ENCODE results near the gene FBN3. TPM values are rescaled to one million over a fixed set of nuclear protein-coding genes. Genes with fewer than 3 reads are reported as not detected.

FBN3 gene
- total and polyA plus RNA-seq, 8 donors, result 0.08 to 0.55 TPM; not detected in 6

- Histone ChIP-seq H3K27ac (no peak overlapping the region), H3K9me3 (no peaks in the 10 kb centered on the region), H3K4me3 (no peak overlapping the region), H3K4me1 (no peaks in the 10 kb centered on the region), H3K27me3 (peaks cover 0 to 1% (median 0%) of the 10 kb centered on the region in 3 donors), H3K36me3 (no peaks in the 10 kb centered on the region)
- TF ChIP-seq EP300 (IDR thresholded peaks at IDR 0.05) (no peak), POLR2A (IDR thresholded peaks at IDR 0.05) (no peak), POLR2AphosphoS5 (IDR thresholded peaks at IDR 0.05) (no peak)
- TF ChIP-seq, protein P1, sequence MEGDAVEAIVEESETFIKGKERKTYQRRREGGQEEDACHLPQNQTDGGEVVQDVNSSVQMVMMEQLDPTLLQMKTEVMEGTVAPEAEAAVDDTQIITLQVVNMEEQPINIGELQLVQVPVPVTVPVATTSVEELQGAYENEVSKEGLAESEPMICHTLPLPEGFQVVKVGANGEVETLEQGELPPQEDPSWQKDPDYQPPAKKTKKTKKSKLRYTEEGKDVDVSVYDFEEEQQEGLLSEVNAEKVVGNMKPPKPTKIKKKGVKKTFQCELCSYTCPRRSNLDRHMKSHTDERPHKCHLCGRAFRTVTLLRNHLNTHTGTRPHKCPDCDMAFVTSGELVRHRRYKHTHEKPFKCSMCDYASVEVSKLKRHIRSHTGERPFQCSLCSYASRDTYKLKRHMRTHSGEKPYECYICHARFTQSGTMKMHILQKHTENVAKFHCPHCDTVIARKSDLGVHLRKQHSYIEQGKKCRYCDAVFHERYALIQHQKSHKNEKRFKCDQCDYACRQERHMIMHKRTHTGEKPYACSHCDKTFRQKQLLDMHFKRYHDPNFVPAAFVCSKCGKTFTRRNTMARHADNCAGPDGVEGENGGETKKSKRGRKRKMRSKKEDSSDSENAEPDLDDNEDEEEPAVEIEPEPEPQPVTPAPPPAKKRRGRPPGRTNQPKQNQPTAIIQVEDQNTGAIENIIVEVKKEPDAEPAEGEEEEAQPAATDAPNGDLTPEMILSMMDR (IDR thresholded peaks at IDR 0.05), result no peak
- intact Hi-C loops (cut with DNase I; ENCODE audit: low total_unique reads), result no loop called here
- DNase-seq, result no peak
- 64 to 75% (median 71%) methylated on average over 26 of the region's 26 CpGs for WGBS, 5 donors
Measured at GRCh38 chr19:8120636-8121480, 28.5 kb downstream of the FBN3 start.

DNA sequence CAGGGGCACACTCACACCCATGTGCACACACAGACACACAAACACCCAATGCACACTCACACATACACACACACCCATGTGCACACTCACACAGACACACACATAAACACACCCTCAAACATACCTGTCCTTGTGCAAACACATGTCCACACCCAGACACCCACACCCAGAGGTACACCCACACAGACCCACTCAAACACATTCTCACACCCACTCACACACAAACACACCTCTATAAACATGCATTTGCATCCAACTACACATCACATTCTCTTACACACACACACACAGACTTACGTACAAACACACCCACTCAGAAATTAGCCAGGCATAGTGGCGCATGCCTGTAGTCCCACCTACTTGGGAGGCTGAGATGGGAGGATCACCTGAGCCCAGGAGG is 31.4 kb downstream of the FBN3 start:
- H3K27ac ChIP-seq, result no peak overlapping the region
- no peaks in the 10 kb centered on the region for H3K27me3 ChIP-seq
- TF ChIP-seq, protein P1 (IDR thresholded peaks at IDR 0.05), result no peak
- TF ChIP-seq POLR2A (IDR thresholded peaks at IDR 0.05) (no peak), EP300 (IDR thresholded peaks at IDR 0.05) (no peak), POLR2AphosphoS5 (IDR thresholded peaks at IDR 0.05) (no peak)
- H3K9me3 ChIP-seq, result no peaks in the 10 kb centered on the region
- intact Hi-C loops (cut with DNase I; ENCODE audit: low total_unique reads), result no loop called here
- WGBS, 5 donors, result 88 to 93% (median 91%) methylated on average over 2 of the region's 2 CpGs
- no peaks in the 10 kb centered on the region for H3K4me1 ChIP-seq
- H3K4me3 ChIP-seq, result no peak overlapping the region
- H3K36me3 ChIP-seq, result no peaks in the 10 kb centered on the region
- no peak for DNase-seq

DNA sequence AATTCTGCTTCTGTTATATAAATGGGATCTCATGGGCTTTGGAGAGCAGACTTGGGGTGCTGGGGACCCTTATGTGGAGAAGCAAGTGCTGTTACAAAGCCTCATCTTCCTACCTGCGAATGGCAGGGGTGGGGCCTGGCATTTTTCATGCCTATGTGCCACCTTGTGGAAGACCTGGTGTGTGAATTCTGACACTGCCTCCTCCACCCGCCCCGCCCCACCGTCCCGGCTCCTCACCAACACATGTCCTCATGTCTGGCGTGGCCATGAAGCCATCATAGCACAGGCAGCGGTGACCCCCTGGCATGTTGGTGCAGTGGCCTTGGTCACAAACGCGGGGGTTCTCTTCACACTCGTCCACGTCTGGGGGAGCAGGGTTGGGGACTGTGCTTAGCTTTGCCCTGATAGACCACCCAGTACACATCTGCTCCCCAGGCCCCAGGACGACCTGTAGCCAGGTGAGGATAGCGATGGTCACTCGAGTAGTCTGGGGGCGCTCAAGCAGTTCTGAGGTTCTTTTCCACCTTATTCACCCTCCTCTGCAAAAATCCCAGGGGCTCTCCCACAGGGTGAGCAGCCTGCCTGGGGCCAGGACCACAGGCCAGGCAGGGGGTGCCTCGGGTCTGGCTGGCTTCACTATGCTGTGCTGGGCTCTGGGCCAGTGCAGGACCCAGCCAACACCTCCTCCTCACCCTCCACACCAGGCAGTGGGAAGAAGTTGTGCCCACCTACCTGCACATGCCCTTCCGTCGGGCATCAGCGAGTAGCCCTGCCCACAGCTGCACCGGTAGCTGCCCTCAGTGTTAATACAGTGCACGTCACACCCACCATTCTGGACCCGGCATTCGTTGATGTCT is 32.7 kb downstream of the FBN3 start:
- H3K27me3 ChIP-seq, result no peaks in the 10 kb centered on the region
- intact Hi-C loops (cut with DNase I; ENCODE audit: low total_unique reads), result no loop called here
- no peaks in the 10 kb centered on the region for H3K4me1 ChIP-seq
- TF ChIP-seq, protein P1 (IDR thresholded peaks at IDR 0.05), result no peak
- TF ChIP-seq EP300 (IDR thresholded peaks at IDR 0.05) (no peak), POLR2AphosphoS5 (IDR thresholded peaks at IDR 0.05) (no peak), POLR2A (IDR thresholded peaks at IDR 0.05) (no peak)
- WGBS, 5 donors, result 70 to 79% (median 77%) methylated on average over 19 to 23 of the region's 23 CpGs
- no peak overlapping the region for H3K4me3 ChIP-seq
- no peak for DNase-seq
- H3K9me3 ChIP-seq, result no peaks in the 10 kb centered on the region
- H3K36me3 ChIP-seq, result no peaks in the 10 kb centered on the region
- H3K27ac ChIP-seq, result no peak overlapping the region

DNA sequence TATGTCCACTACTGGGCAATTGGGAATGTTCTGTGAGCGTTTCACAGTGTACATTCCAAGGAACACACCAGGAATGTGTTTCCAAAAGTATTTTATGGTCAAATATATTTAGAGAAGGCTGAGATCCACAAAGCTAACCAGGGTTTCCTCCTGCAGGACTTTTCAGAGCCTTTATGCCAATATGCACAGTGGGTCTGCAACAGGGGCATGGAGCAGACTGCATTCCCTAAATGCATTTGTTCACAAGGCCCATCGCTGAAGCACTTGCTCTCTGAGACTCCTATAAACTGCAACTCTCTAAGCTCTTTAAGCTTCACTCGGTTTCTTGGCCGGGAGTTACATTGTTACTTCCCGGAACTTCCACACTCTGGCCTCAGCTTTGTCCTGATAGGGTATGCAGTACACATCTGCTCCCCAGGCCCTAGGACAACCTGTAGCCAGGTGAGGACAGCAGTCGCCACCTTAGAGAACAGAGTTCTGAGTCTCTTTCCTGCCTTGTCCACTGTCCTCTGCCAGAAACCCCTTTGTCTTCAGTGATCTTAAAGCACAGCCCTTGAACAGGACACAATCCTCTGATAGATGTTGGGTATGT is 33.5 kb downstream of the FBN3 start:
- intact Hi-C loops (cut with DNase I; ENCODE audit: low total_unique reads), result no loop called here
- TF ChIP-seq, protein P1 (IDR thresholded peaks at IDR 0.05), result no peak
- TF ChIP-seq POLR2A (IDR thresholded peaks at IDR 0.05) (no peak), POLR2AphosphoS5 (IDR thresholded peaks at IDR 0.05) (no peak), EP300 (IDR thresholded peaks at IDR 0.05) (no peak)
- H3K27me3 ChIP-seq, result peaks cover 0 to 4% (median 0%) of the 10 kb centered on the region in 3 donors
- H3K4me1 ChIP-seq, result no peaks in the 10 kb centered on the region
- no peak overlapping the region for H3K27ac ChIP-seq
- H3K4me3 ChIP-seq, result no peak overlapping the region
- no peak for DNase-seq
- H3K9me3 ChIP-seq, result no peaks in the 10 kb centered on the region
- no peaks in the 10 kb centered on the region for H3K36me3 ChIP-seq
- 73 to 87% (median 79%) methylated on average over 6 of the region's 6 CpGs for WGBS, 5 donors

Measured in stomach (tissue), 9 donors.